IMR-90 (cell line): ENCODE data around the gene KHDRBS1.

Source experiments
- CHD1 ChIP-seq: IDR thresholded peaks from 2 replicates; pipeline ENCODE4 v1.6.1; 2012; ENCODE audit warnings: low read depth, low read length, improper control_type of control experiment
- NFE2L2 ChIP-seq: fragments of 150-350 bp; IDR thresholded peaks from 2 replicates; pipeline ENCODE4 v1.6.1; 2016; ENCODE audit warnings: low read depth, mild to moderate bottlenecking, low read length
- POLR2A ChIP-seq: IDR thresholded peaks from 2 replicates; pipeline ENCODE4 v1.6.1; 2012; ENCODE audit warnings: mild to moderate bottlenecking, low read depth, low read length
- RCOR1 ChIP-seq: IDR thresholded peaks from 2 replicates; pipeline ENCODE4 v1.6.1; 2012; ENCODE audit warnings: mild to moderate bottlenecking, low read length, improper control_type of control experiment; ENCODE audit not compliant: insufficient replicate concordance
- SMC3 ChIP-seq: fragments of 150-350 bp; IDR thresholded peaks from 2 replicates; pipeline ENCODE4 v1.6.1; 2016; ENCODE audit warnings: low read depth, mild to moderate bottlenecking, antibody characterized with exemption, low read length, moderate library complexity
- TF ChIP-seq, protein P1 (sequence below): conservative IDR thresholded peaks from 2 replicates; pipeline ENCODE4 v1.5.1; 2012; ENCODE audit warnings: mild to moderate bottlenecking, low read depth, low read length, improper control_type of control experiment
- TF ChIP-seq, protein P2 (sequence below): fragments of 150-350 bp; IDR thresholded peaks from 2 replicates; pipeline ENCODE4 v1.6.1; 2016; ENCODE audit warnings: low read depth, mild to moderate bottlenecking, low read length, moderate library complexity, borderline replicate concordance

DNA sequence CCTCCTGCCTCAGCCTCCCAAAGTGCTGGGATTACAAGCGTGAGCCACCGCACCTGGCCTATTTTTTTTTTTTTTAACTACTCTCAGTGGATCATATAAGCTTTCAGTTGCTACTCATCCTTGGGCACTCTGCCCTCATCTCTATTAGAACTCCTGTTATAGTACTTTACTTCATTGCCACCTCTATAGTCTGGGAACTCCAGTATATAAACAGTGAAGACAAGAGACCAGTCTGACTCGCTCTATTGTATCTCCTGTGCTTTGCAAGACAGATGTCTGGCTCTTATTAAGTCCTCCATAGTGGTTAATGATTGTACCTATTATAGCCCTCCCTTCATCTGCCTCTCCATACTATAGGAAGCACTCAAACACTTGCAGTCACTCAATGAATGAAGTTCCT lies 15.1 kb downstream of the KHDRBS1 start:
- no peak for TF ChIP-seq POLR2A
- TF ChIP-seq, protein P1, sequence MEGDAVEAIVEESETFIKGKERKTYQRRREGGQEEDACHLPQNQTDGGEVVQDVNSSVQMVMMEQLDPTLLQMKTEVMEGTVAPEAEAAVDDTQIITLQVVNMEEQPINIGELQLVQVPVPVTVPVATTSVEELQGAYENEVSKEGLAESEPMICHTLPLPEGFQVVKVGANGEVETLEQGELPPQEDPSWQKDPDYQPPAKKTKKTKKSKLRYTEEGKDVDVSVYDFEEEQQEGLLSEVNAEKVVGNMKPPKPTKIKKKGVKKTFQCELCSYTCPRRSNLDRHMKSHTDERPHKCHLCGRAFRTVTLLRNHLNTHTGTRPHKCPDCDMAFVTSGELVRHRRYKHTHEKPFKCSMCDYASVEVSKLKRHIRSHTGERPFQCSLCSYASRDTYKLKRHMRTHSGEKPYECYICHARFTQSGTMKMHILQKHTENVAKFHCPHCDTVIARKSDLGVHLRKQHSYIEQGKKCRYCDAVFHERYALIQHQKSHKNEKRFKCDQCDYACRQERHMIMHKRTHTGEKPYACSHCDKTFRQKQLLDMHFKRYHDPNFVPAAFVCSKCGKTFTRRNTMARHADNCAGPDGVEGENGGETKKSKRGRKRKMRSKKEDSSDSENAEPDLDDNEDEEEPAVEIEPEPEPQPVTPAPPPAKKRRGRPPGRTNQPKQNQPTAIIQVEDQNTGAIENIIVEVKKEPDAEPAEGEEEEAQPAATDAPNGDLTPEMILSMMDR, result no peak
- TF ChIP-seq NFE2L2, result no peak
- no peak for TF ChIP-seq RCOR1
- TF ChIP-seq, protein P2, sequence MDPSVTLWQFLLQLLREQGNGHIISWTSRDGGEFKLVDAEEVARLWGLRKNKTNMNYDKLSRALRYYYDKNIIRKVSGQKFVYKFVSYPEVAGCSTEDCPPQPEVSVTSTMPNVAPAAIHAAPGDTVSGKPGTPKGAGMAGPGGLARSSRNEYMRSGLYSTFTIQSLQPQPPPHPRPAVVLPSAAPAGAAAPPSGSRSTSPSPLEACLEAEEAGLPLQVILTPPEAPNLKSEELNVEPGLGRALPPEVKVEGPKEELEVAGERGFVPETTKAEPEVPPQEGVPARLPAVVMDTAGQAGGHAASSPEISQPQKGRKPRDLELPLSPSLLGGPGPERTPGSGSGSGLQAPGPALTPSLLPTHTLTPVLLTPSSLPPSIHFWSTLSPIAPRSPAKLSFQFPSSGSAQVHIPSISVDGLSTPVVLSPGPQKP, result no peak
- no peak for TF ChIP-seq SMC3
- TF ChIP-seq CHD1, result no peak
